Tibial nerve (tissue), 4 donors: ENCODE measurements around the gene VCX3B. TPM values are rescaled to one million over a fixed set of nuclear protein-coding genes. Genes with fewer than 3 reads are reported as not detected.
"Not testable (repeated sequence)": the region's sequence is repeated elsewhere in the genome, so short reads cannot be mapped to it uniquely, and the experiment has no call there.

Experiments
- DNase-seq, 2 donors: peaks; one replicate each; pipeline ENCODE4 v3.0.0-alpha.2; 2019; ENCODE audit warnings: low spot score in 2 of 2
- H3K27ac ChIP-seq, 4 donors: fragments of 200-600 bp; sonication (generic) in 3 of 4; one replicate each; pipeline ENCODE4 v1.5.1; 2017 to 2019; ENCODE audit warnings: mild to moderate bottlenecking in 1 of 4
- H3K27me3 ChIP-seq, 2 donors: fragments of 200-600 bp; sonication (generic) in 1 of 2; one replicate each; pipeline versions ENCODE4 v1.5.1 to v1.6.0; 2017 to 2019
- H3K36me3 ChIP-seq, 3 donors: fragments of 200-600 bp; sonication (generic); one replicate each; pipeline ENCODE4 v1.5.1; 2018 to 2019
- H3K4me1 ChIP-seq, 4 donors: fragments of 200-600 bp; sonication (generic) in 3 of 4; one replicate each; pipeline ENCODE4 v1.5.1; 2017 to 2019
- H3K4me3 ChIP-seq, 4 donors: fragments of 200-600 bp; sonication (generic) in 3 of 4; one replicate each; pipeline ENCODE4 v1.5.1; 2017 to 2019; ENCODE audit warnings: mild to moderate bottlenecking in 1 of 4, moderate library complexity in 1 of 4
- H3K9me3 ChIP-seq, 4 donors: fragments of 200-600 bp; sonication (generic) in 3 of 4; one replicate each; pipeline ENCODE4 v1.5.1; 2017 to 2019
- CTCF ChIP-seq, 5 experiments: fragments of 200-600 bp in 3 of 5; fragments of 450-650 bp in 2 of 5; sonication (generic) in 3 of 5; IDR thresholded peaks; one replicate each; pipeline ENCODE4 v1.5.1; 2016 to 2019; ENCODE audit warnings: antibody characterized with exemption in 5 of 5, mild to moderate bottlenecking in 3 of 5, moderate library complexity in 2 of 5
- EP300 ChIP-seq, 2 donors: sonication (generic); formaldehyde crosslinking; IDR thresholded peaks; one replicate each; pipeline ENCODE4 v1.6.1; 2017; ENCODE audit warnings: antibody characterized with exemption in 2 of 2, mild to moderate bottlenecking in 1 of 2
- POLR2A ChIP-seq, 2 donors: fragments of 450-650 bp; IDR thresholded peaks; one replicate each; pipeline ENCODE4 v1.6.1; 2017; ENCODE audit warnings: antibody characterized with exemption in 2 of 2, mild to moderate bottlenecking in 2 of 2, moderate library complexity in 2 of 2
- WGBS, 2 donors: methylation state at CpG; one replicate each; pipeline ENCODE4 v1.1.5; 2018; 5-methylcytosine and 5-hydroxymethylcytosine counted together
- total RNA-seq, 4 donors: library from RNA; depleted of rRNA; stranded (reverse); fragments of >200 nt; gene quantifications; one replicate each; pipeline ENCODE4 v1.1.0, GENCODE V29; 2016

VCX3B gene
- total RNA-seq = not detected

GRCh38 chrX:8464530-8464929 is at the start of gene VCX3B:
VCX3B (plus strand) TSS chrX:8464830; CDS start chrX:8465451, 621 bp downstream.
- H3K36me3 ChIP-seq, H3K27ac ChIP-seq, H3K4me3 ChIP-seq, H3K4me1 ChIP-seq, H3K27me3 ChIP-seq, H3K9me3 ChIP-seq, DNase-seq: not testable (repeated sequence)
- WGBS, 2 donors = 85% methylated on average over 3 of the region's 3 CpGs

DNA sequence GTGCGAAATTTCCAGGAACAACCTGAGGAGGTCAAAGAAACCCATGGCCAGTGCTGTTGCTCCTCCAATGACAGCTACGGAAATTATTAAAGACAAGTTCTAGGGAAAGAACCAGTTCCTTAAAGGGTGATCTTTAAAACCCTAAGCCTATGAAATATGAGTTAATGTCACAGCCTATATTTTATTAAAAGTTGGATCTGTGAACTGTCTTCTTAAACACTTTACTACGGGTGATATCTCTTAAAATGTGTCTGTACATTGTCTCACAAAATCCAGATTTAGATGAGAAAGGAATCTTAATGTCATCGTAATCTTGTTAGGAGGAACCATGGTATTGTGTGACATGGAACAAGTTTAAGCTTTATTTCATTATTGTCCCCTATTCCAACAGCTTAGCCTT is 46.3 kb upstream of the VCX3B start:
- Histone ChIP-seq H3K27ac (no peak overlapping the region), H3K9me3 (no peaks in the 10 kb centered on the region), H3K36me3 (no peaks in the 10 kb centered on the region), H3K4me3 (no peak overlapping the region), H3K27me3 (no peaks in the 10 kb centered on the region), H3K4me1 (no peaks in the 10 kb centered on the region)
- 90 to 97% methylated on average over 4 of the region's 4 CpGs for WGBS, 2 donors
- TF ChIP-seq EP300 (IDR thresholded peaks at IDR 0.05) (no peak), POLR2A (IDR thresholded peaks at IDR 0.05) (no peak), CTCF (IDR thresholded peaks at IDR 0.05) (no peak)
- DNase-seq = no peak

- WGBS, 2 donors = 54 to 71% methylated on average over 1 of the region's 1 CpG
These were observed 39.7 kb upstream of the VCX3B start for GRCh38 chrX:8424912-8425311.

DNA sequence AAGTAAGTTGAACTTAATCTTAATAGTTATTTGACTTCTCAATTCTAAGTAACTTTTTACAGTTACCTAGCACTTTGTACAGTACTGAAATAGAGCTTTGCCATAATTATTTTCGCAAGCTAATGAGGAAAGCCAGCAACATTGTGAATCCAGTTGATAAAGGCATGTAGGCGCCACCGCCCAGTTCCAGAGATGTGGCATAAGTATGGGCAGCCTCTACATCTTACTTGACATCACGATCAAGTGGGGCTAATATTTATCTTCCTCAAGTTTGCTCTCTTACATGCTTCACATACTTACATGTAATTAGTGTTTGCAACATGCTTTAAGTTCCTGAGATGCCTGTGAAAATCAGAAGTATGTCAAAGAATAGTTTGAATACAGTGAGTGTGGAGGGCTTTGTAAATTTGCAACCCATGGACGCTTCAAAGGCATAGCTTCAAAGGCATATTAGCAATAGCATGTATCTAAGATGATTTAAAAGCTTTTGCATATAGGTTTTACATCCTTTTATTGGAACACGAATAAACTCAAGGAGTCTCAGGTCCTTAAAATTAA is 34.9 kb upstream of the VCX3B start:
- Histone ChIP-seq H3K9me3 (no peaks in the 10 kb centered on the region), H3K36me3 (no peaks in the 10 kb centered on the region), H3K27ac (no peak overlapping the region), H3K4me1 (no peaks in the 10 kb centered on the region), H3K27me3 (no peaks in the 10 kb centered on the region), H3K4me3 (no peak overlapping the region)
- TF ChIP-seq POLR2A (IDR thresholded peaks at IDR 0.05) (no peak), EP300 (IDR thresholded peaks at IDR 0.05) (no peak), CTCF (IDR thresholded peaks at IDR 0.05) (no peak)
- 79% methylated on average over 6 of the region's 6 CpGs for WGBS, 2 donors
- no peak for DNase-seq

More at GRCh38 chrX:8424912-8425311, 39.7 kb upstream of the VCX3B start:
- Histone ChIP-seq H3K9me3 (no peaks in the 10 kb centered on the region), H3K4me3 (no peak overlapping the region), H3K4me1 (no peaks in the 10 kb centered on the region), H3K27me3 (no peaks in the 10 kb centered on the region), H3K36me3 (no peaks in the 10 kb centered on the region), H3K27ac (no peak overlapping the region)
- no peak for TF ChIP-seq CTCF (IDR thresholded peaks at IDR 0.05)
- no peak for TF ChIP-seq EP300 (IDR thresholded peaks at IDR 0.05)
- no peak for TF ChIP-seq POLR2A (IDR thresholded peaks at IDR 0.05)
- no peak for DNase-seq

- no peak for TF ChIP-seq POLR2A (IDR thresholded peaks at IDR 0.05)
These were observed 34.2 kb upstream of the VCX3B start for GRCh38 chrX:8430444-8430843.

GRCh38 chrX:8432396-8432795 is 32.2 kb upstream of the VCX3B start:
- no peak overlapping the region for H3K27ac ChIP-seq
- H3K27me3 ChIP-seq = no peaks in the 10 kb centered on the region
- no peak overlapping the region for H3K4me3 ChIP-seq
- WGBS, 2 donors = 70 to 80% methylated on average over 3 of the region's 3 CpGs
- H3K9me3 ChIP-seq = no peaks in the 10 kb centered on the region
- no peak for TF ChIP-seq CTCF (IDR thresholded peaks at IDR 0.05)
- TF ChIP-seq EP300 (IDR thresholded peaks at IDR 0.05) = no peak
- no peak for TF ChIP-seq POLR2A (IDR thresholded peaks at IDR 0.05)
- no peaks in the 10 kb centered on the region for H3K36me3 ChIP-seq
- no peak for DNase-seq
- no peaks in the 10 kb centered on the region for H3K4me1 ChIP-seq

More at GRCh38 chrX:8430444-8430843, 34.2 kb upstream of the VCX3B start:
- Histone ChIP-seq H3K27me3 (no peaks in the 10 kb centered on the region), H3K4me3 (no peak overlapping the region), H3K9me3 (no peaks in the 10 kb centered on the region), H3K27ac (no peak overlapping the region), H3K4me1 (no peaks in the 10 kb centered on the region), H3K36me3 (no peaks in the 10 kb centered on the region)
- DNase-seq = no peak
- 89 to 91% methylated on average over 3 of the region's 3 CpGs for WGBS, 2 donors
